DND-41 (cell line): ENCODE results near the gene CTRB2.

Source experiments
- EZH2 ChIP-seq: IDR thresholded peaks from 3 replicates; pipeline ENCODE4 v1.6.1; 2012; ENCODE audit warnings: borderline replicate concordance, low read depth, mild to moderate bottlenecking, moderate library complexity, low read length, inconsistent platforms; ENCODE audit not compliant: severe bottlenecking
- TF ChIP-seq, protein P1 (sequence below): IDR thresholded peaks from 2 replicates; pipeline ENCODE4 v1.5.1; 2012; ENCODE audit warnings: borderline replicate concordance, low read length, moderate library complexity, mild to moderate bottlenecking; ENCODE audit not compliant: poor library complexity, severe bottlenecking; ENCODE audit errors: extremely low read depth

DNA sequence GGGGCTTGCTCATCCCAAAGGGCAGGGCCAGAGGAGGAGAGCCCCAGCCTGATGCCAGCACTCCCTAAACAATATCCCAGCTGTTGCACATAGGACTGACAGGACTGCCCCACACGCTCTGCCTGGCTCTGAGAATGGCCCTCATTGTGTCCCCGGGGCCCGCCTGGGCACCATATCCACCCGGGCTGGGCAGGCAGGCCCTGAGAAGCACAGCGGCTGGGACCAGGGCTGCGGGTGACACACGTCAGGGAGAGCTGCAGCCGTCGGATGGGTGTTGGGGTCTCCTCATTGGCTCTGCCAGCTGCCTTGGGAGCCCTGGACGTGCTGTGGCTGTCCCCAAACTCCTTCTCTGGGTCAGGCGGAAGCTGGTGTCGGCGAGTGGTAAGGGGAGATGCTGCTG lies 40.3 kb upstream of the CTRB2 start:
- TF ChIP-seq, protein P1, sequence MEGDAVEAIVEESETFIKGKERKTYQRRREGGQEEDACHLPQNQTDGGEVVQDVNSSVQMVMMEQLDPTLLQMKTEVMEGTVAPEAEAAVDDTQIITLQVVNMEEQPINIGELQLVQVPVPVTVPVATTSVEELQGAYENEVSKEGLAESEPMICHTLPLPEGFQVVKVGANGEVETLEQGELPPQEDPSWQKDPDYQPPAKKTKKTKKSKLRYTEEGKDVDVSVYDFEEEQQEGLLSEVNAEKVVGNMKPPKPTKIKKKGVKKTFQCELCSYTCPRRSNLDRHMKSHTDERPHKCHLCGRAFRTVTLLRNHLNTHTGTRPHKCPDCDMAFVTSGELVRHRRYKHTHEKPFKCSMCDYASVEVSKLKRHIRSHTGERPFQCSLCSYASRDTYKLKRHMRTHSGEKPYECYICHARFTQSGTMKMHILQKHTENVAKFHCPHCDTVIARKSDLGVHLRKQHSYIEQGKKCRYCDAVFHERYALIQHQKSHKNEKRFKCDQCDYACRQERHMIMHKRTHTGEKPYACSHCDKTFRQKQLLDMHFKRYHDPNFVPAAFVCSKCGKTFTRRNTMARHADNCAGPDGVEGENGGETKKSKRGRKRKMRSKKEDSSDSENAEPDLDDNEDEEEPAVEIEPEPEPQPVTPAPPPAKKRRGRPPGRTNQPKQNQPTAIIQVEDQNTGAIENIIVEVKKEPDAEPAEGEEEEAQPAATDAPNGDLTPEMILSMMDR, result no peak
- TF ChIP-seq EZH2, result no peak
